Lower leg skin (tissue), 4 donors: Measurements from ENCODE around the gene EGLN1. TPM values are rescaled to one million over a fixed set of nuclear protein-coding genes. Genes with fewer than 3 reads are reported as not detected.

Experiments used
- DNase-seq, 2 donors: peaks; one replicate each; pipeline ENCODE4 v3.0.0-alpha.2; 2019; ENCODE audit warnings: low spot score in 2 of 2
- H3K4me3 ChIP-seq: fragments of 200-600 bp; sonication (generic); 2 replicates; pipeline ENCODE4 v1.5.1; 2017; ENCODE audit warnings: mild to moderate bottlenecking, low read depth; ENCODE audit not compliant: poor library complexity, severe bottlenecking
- CTCF ChIP-seq, 3 donors: fragments of 450-650 bp; IDR thresholded peaks; one replicate each; pipeline ENCODE4 v1.5.1; 2016; ENCODE audit warnings: antibody characterized with exemption in 3 of 3, mild to moderate bottlenecking in 3 of 3, moderate library complexity in 2 of 3
- POLR2A ChIP-seq, 2 donors: fragments of 450-650 bp; IDR thresholded peaks; one replicate each; pipeline ENCODE4 v1.6.1; 2016 to 2017; ENCODE audit warnings: antibody characterized with exemption in 2 of 2, mild to moderate bottlenecking in 1 of 2, moderate library complexity in 1 of 2
- WGBS, 2 donors: methylation state at CpG; one replicate each; pipeline ENCODE4 v1.1.5; 2018; 5-methylcytosine and 5-hydroxymethylcytosine counted together
- intact Hi-C: fragments of 100-400 bp; cut with DNase I; formaldehyde crosslinking; loops from one replicate; pipeline ENCODE4 v1.15.0; 2023; ENCODE audit warnings: low total_unique reads
- total RNA-seq, 4 donors: library from RNA; depleted of rRNA; stranded (reverse); fragments of >200 nt; gene quantifications; one replicate each; pipeline ENCODE4 v1.1.0, GENCODE V29; 2016

EGLN1 gene
- total RNA-seq, 4 donors from 2014 or later: 53.3 to 75.0 (median 54.2) TPM

GRCh38 chr1:231322880-231323530 lies 99.1 kb downstream of the EGLN1 start:
- intact Hi-C loops: no loop called here
- WGBS, 2 donors: 58 to 68% methylated on average over 7 of the region's 7 CpGs
- no peak for DNase-seq
- TF ChIP-seq POLR2A (IDR thresholded peaks at IDR 0.05): no peak
- H3K4me3 ChIP-seq: no peak overlapping the region

- no peak for DNase-seq
- no peak overlapping the region for H3K4me3 ChIP-seq
- WGBS, 2 donors: 93 to 96% methylated on average over 9 of the region's 9 CpGs
- intact Hi-C loops: no loop called here
- TF ChIP-seq CTCF (IDR thresholded peaks at IDR 0.05): no peak
- TF ChIP-seq POLR2A (IDR thresholded peaks at IDR 0.05): no peak
These were observed 103.0 kb downstream of the EGLN1 start for GRCh38 chr1:231319080-231319479.

GRCh38 chr1:231318568-231318967 lies 103.5 kb downstream of the EGLN1 start:
- 84 to 94% methylated on average over 4 of the region's 4 CpGs for WGBS, 2 donors
- intact Hi-C loops: no loop called here
- no peak overlapping the region for H3K4me3 ChIP-seq
- no peak for DNase-seq
- TF ChIP-seq CTCF (IDR thresholded peaks at IDR 0.05) (no peak), POLR2A (IDR thresholded peaks at IDR 0.05) (no peak)

- 96 to 97% methylated on average over 15 of the region's 15 CpGs for WGBS, 2 donors
These were observed 104.1 kb downstream of the EGLN1 start for GRCh38 chr1:231318015-231318355.

GRCh38 chr1:231317306-231318014 lies 104.6 kb downstream of the EGLN1 start:
- TF ChIP-seq POLR2A (IDR thresholded peaks at IDR 0.05): no peak
- TF ChIP-seq CTCF (IDR thresholded peaks at IDR 0.05): no peak
- intact Hi-C loops: no loop called here
- 93% methylated on average over 38 to 42 of the region's 44 CpGs for WGBS, 2 donors
- DNase-seq: peak in 1 of 2 donors; percentile 54
- no peak overlapping the region for H3K4me3 ChIP-seq

More at GRCh38 chr1:231318015-231318355, 104.1 kb downstream of the EGLN1 start:
- TF ChIP-seq CTCF (IDR thresholded peaks at IDR 0.05) (no peak), POLR2A (IDR thresholded peaks at IDR 0.05) (no peak)
- DNase-seq: no peak
- intact Hi-C loops: no loop called here
- H3K4me3 ChIP-seq: no peak overlapping the region

- WGBS, 2 donors: 40 to 48% methylated on average over 11 of the region's 11 CpGs
- TF ChIP-seq POLR2A (IDR thresholded peaks at IDR 0.05) (no peak), CTCF (IDR thresholded peaks at IDR 0.05) (no peak)
- no peak overlapping the region for H3K4me3 ChIP-seq
- DNase-seq: peak in 1 of 2 donors; percentile 78
- intact Hi-C loops: no loop called here
These were observed 106.2 kb downstream of the EGLN1 start for GRCh38 chr1:231315887-231316286.

Other genes with a start within 250 kb of the EGLN1 start
- 10 to 100 TPM; 24.3 to 45.7 (median 39.9) TPM for gene GNPAT, start 181.1 kb downstream of the EGLN1 start, total RNA-seq
- gene EXOC8, start 84.4 kb downstream of the EGLN1 start, total RNA-seq: 10 to 100 TPM; 19.7 to 23.2 (median 22.2) TPM
- 10 to 100 TPM; 13.1 to 31.3 (median 20.0) TPM for gene SPRTN, start 84.0 kb downstream of the EGLN1 start, total RNA-seq
- 10 to 100 TPM; 25.1 to 39.9 (median 28.9) TPM for gene TSNAX, start 106.4 kb upstream of the EGLN1 start, total RNA-seq
- 1 to 10 TPM; 1.6 to 7.4 (median 3.5) TPM for gene DISC1, start 204.5 kb upstream of the EGLN1 start, total RNA-seq